ENCODE data around the gene CCDC66. TPM values are rescaled to one million over a fixed set of nuclear protein-coding genes. Genes with fewer than 3 reads are reported as not detected.

The CCDC66 gene
- total and polyA plus RNA-seq, 2 experiments from 2014 or later, result 26.9 to 50.3 TPM

DNA sequence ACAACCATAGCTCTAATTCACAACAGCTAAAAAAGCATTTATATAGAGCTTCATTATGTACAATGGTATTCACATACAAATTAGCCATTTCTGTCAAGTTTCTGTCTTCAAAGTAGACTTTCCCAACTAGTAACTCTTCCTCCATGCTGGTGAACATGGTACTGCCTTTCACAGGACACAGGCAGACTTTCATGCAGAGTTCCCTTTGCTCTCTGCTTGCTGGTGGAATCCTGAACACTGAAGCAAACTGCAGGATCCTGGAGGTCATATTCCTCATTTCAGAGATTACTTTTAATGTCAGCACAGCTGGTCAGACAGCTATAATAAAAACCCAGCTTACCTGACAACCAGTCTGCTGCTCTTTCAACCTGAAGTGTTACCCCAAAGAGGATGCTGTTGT, 72.5 kb downstream of the CCDC66 start:
- Histone ChIP-seq H3K9me2 (ENCODE audit: insufficient read depth) (no peaks in the 10 kb centered on the region), H3K27me3 (ENCODE audit: insufficient read depth) (no peaks in the 10 kb centered on the region), H4K20me1 (replicated peaks; ENCODE audit: insufficient read depth) (no peaks in the 10 kb centered on the region), H3K79me2 (replicated peaks; ENCODE audit: insufficient read depth) (no peaks in the 10 kb centered on the region), H3K4me1 (ENCODE audit: insufficient read depth) (no peaks in the 10 kb centered on the region), H3K27ac (ENCODE audit: low read depth) (no peak overlapping the region), H3K4me2 (no peak overlapping the region), H3K4me3 (no peak overlapping the region), H3K36me3 (ENCODE audit: insufficient read depth) (peaks cover 8% of the 10 kb centered on the region; the same call in 1 of the 2 replicates), H2AFZ (no peak overlapping the region), H3F3A (replicated peaks; ENCODE audit: low read depth) (no peaks in the 10 kb centered on the region)
- Mint-ChIP-seq H3K4me1 (no peaks in the 10 kb centered on the region), H3K27me3 (ENCODE audit: insufficient read depth, low read depth, poor library complexity) (peaks cover 2% of the 10 kb centered on the region), H3K9me3 (no peaks in the 10 kb centered on the region), H3K27ac (no peak overlapping the region), H3K4me3 (no peak overlapping the region), H3K36me3 (ENCODE audit: low read depth) (peaks cover 29% of the 10 kb centered on the region)
- DNase-seq (ENCODE audit: low spot score), result no peak
- TF ChIP-seq POLR2AphosphoS5 (IDR thresholded peaks at IDR 0.05; ENCODE audit: low read depth) (no peak), NANOG (IDR thresholded peaks at IDR 0.05; ENCODE audit: borderline replicate concordance) (no peak), ZNF114 (CRISPR knock-in tag; IDR thresholded peaks at IDR 0.05) (no peak), EZH2 (IDR thresholded peaks at IDR 0.05; ENCODE audit: low read depth, unreplicated experiment) (no peak), STAT1 (IDR thresholded peaks at IDR 0.05; ENCODE audit: unreplicated experiment) (no peak), EZH2phosphoT487 (IDR thresholded peaks at IDR 0.05; ENCODE audit: unreplicated experiment) (no peak), ZNF331 (CRISPR knock-in tag; IDR thresholded peaks at IDR 0.05; ENCODE audit: low read depth) (no peak), CREB1 (CRISPR knock-in tag; IDR thresholded peaks at IDR 0.05; ENCODE audit: low read depth) (no peak), JUNB (IDR thresholded peaks at IDR 0.05; ENCODE audit: unreplicated experiment) (no peak)
- TF ChIP-seq, protein P1, sequence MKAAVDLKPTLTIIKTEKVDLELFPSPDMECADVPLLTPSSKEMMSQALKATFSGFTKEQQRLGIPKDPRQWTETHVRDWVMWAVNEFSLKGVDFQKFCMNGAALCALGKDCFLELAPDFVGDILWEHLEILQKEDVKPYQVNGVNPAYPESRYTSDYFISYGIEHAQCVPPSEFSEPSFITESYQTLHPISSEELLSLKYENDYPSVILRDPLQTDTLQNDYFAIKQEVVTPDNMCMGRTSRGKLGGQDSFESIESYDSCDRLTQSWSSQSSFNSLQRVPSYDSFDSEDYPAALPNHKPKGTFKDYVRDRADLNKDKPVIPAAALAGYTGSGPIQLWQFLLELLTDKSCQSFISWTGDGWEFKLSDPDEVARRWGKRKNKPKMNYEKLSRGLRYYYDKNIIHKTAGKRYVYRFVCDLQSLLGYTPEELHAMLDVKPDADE (IDR thresholded peaks at IDR 0.05), result no peak
- TF ChIP-seq, protein P2, sequence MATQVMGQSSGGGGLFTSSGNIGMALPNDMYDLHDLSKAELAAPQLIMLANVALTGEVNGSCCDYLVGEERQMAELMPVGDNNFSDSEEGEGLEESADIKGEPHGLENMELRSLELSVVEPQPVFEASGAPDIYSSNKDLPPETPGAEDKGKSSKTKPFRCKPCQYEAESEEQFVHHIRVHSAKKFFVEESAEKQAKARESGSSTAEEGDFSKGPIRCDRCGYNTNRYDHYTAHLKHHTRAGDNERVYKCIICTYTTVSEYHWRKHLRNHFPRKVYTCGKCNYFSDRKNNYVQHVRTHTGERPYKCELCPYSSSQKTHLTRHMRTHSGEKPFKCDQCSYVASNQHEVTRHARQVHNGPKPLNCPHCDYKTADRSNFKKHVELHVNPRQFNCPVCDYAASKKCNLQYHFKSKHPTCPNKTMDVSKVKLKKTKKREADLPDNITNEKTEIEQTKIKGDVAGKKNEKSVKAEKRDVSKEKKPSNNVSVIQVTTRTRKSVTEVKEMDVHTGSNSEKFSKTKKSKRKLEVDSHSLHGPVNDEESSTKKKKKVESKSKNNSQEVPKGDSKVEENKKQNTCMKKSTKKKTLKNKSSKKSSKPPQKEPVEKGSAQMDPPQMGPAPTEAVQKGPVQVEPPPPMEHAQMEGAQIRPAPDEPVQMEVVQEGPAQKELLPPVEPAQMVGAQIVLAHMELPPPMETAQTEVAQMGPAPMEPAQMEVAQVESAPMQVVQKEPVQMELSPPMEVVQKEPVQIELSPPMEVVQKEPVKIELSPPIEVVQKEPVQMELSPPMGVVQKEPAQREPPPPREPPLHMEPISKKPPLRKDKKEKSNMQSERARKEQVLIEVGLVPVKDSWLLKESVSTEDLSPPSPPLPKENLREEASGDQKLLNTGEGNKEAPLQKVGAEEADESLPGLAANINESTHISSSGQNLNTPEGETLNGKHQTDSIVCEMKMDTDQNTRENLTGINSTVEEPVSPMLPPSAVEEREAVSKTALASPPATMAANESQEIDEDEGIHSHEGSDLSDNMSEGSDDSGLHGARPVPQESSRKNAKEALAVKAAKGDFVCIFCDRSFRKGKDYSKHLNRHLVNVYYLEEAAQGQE (IDR thresholded peaks at IDR 0.05; ENCODE audit: unreplicated experiment), result no peak
- TF ChIP-seq, protein P3, sequence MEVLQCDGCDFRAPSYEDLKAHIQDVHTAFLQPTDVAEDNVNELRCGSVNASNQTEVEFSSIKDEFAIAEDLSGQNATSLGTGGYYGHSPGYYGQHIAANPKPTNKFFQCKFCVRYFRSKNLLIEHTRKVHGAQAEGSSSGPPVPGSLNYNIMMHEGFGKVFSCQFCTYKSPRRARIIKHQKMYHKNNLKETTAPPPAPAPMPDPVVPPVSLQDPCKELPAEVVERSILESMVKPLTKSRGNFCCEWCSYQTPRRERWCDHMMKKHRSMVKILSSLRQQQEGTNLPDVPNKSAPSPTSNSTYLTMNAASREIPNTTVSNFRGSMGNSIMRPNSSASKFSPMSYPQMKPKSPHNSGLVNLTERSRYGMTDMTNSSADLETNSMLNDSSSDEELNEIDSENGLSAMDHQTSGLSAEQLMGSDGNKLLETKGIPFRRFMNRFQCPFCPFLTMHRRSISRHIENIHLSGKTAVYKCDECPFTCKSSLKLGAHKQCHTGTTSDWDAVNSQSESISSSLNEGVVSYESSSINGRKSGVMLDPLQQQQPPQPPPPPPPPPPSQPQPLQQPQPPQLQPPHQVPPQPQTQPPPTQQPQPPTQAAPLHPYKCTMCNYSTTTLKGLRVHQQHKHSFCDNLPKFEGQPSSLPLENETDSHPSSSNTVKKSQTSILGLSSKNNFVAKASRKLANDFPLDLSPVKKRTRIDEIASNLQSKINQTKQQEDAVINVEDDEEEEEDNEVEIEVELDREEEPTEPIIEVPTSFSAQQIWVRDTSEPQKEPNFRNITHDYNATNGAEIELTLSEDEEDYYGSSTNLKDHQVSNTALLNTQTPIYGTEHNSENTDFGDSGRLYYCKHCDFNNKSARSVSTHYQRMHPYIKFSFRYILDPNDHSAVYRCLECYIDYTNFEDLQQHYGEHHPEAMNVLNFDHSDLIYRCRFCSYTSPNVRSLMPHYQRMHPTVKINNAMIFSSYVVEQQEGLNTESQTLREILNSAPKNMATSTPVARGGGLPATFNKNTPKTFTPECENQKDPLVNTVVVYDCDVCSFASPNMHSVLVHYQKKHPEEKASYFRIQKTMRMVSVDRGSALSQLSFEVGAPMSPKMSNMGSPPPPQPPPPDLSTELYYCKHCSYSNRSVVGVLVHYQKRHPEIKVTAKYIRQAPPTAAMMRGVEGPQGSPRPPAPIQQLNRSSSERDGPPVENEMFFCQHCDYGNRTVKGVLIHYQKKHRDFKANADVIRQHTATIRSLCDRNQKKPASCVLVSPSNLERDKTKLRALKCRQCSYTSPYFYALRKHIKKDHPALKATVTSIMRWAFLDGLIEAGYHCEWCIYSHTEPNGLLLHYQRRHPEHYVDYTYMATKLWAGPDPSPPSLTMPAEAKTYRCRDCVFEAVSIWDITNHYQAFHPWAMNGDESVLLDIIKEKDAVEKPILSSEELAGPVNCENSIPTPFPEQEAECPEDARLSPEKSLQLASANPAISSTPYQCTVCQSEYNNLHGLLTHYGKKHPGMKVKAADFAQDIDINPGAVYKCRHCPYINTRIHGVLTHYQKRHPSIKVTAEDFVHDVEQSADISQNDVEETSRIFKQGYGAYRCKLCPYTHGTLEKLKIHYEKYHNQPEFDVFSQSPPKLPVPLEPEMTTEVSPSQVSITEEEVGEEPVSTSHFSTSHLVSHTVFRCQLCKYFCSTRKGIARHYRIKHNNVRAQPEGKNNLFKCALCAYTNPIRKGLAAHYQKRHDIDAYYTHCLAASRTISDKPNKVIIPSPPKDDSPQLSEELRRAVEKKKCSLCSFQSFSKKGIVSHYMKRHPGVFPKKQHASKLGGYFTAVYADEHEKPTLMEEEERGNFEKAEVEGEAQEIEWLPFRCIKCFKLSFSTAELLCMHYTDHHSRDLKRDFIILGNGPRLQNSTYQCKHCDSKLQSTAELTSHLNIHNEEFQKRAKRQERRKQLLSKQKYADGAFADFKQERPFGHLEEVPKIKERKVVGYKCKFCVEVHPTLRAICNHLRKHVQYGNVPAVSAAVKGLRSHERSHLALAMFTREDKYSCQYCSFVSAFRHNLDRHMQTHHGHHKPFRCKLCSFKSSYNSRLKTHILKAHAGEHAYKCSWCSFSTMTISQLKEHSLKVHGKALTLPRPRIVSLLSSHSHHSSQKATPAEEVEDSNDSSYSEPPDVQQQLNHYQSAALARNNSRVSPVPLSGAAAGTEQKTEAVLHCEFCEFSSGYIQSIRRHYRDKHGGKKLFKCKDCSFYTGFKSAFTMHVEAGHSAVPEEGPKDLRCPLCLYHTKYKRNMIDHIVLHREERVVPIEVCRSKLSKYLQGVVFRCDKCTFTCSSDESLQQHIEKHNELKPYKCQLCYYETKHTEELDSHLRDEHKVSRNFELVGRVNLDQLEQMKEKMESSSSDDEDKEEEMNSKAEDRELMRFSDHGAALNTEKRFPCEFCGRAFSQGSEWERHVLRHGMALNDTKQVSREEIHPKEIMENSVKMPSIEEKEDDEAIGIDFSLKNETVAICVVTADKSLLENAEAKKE (CRISPR knock-in tag; IDR thresholded peaks at IDR 0.05), result no peak
- TF ChIP-seq, protein P4, sequence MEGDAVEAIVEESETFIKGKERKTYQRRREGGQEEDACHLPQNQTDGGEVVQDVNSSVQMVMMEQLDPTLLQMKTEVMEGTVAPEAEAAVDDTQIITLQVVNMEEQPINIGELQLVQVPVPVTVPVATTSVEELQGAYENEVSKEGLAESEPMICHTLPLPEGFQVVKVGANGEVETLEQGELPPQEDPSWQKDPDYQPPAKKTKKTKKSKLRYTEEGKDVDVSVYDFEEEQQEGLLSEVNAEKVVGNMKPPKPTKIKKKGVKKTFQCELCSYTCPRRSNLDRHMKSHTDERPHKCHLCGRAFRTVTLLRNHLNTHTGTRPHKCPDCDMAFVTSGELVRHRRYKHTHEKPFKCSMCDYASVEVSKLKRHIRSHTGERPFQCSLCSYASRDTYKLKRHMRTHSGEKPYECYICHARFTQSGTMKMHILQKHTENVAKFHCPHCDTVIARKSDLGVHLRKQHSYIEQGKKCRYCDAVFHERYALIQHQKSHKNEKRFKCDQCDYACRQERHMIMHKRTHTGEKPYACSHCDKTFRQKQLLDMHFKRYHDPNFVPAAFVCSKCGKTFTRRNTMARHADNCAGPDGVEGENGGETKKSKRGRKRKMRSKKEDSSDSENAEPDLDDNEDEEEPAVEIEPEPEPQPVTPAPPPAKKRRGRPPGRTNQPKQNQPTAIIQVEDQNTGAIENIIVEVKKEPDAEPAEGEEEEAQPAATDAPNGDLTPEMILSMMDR (conservative IDR thresholded peaks at IDR 0.05; ENCODE audit: low read depth in 2 of 2), result no peak
- no peak for ATAC-seq
